Trophoblast cell (in vitro differentiated cells and primary cell): ENCODE data around the gene ARHGEF18.

Experiments
- DNase-seq, 2 donors: peaks; one replicate each; pipeline ENCODE4 v3.0.0-alpha.2; 2016
- H2AFZ ChIP-seq: 2 replicates; pipeline ENCODE4 v1.6.1; 2013; ENCODE audit warnings: low read length, moderate library complexity, mild to moderate bottlenecking; ENCODE audit not compliant: insufficient read depth, poor library complexity
- H2AK5ac ChIP-seq: 2 replicates; pipeline ENCODE4 v1.6.1; 2013; ENCODE audit warnings: mild to moderate bottlenecking, low read length
- H2BK120ac ChIP-seq: 2 replicates; pipeline ENCODE4 v1.6.1; 2013; ENCODE audit warnings: low read length, mild to moderate bottlenecking, moderate library complexity; ENCODE audit not compliant: insufficient read depth, poor library complexity
- H2BK12ac ChIP-seq: 2 replicates; pipeline ENCODE4 v1.6.1; 2013; ENCODE audit warnings: mild to moderate bottlenecking, low read length, moderate library complexity
- H2BK5ac ChIP-seq: 2 replicates; pipeline ENCODE4 v1.6.1; 2013; ENCODE audit warnings: low read length, low read depth, moderate library complexity, mild to moderate bottlenecking; ENCODE audit not compliant: poor library complexity
- H3K14ac ChIP-seq: 2 replicates; pipeline ENCODE4 v1.6.1; 2013; ENCODE audit warnings: mild to moderate bottlenecking, low read length
- H3K18ac ChIP-seq: 2 replicates; pipeline ENCODE4 v1.6.1; 2013; ENCODE audit warnings: mild to moderate bottlenecking, low read length
- H3K23ac ChIP-seq: 2 replicates; pipeline ENCODE4 v1.6.1; 2013; ENCODE audit warnings: low read length
- H3K27ac ChIP-seq: 2 replicates; pipeline ENCODE4 v1.5.1; 2013; ENCODE audit warnings: low read depth, mild to moderate bottlenecking, inconsistent platforms, low read length, moderate library complexity
- H3K27me3 ChIP-seq: 2 replicates; pipeline ENCODE4 v1.6.1; 2013; ENCODE audit warnings: inconsistent platforms, mild to moderate bottlenecking, low read length, moderate library complexity; ENCODE audit not compliant: insufficient read depth
- H3K36me3 ChIP-seq, 2 experiments: 1 replicate in 1 of 2; 2 replicates in 1 of 2; pipeline ENCODE4 v1.6.1; 2013; ENCODE audit warnings: low read length in 2 of 2, mild to moderate bottlenecking in 2 of 2, moderate library complexity in 1 of 2; ENCODE audit not compliant: insufficient read depth in 2 of 2, control insufficient read depth in 1 of 2
- H3K4ac ChIP-seq: 2 replicates; pipeline ENCODE4 v1.6.1; 2013; ENCODE audit warnings: low read depth, mild to moderate bottlenecking, low read length, moderate library complexity
- H3K4me1 ChIP-seq, 2 experiments: 1 replicate in 1 of 2; 2 replicates in 1 of 2; pipeline ENCODE4 v1.6.1; 2013; ENCODE audit warnings: low read length in 2 of 2, mild to moderate bottlenecking in 2 of 2, moderate library complexity in 1 of 2; ENCODE audit not compliant: insufficient read depth in 2 of 2, control insufficient read depth in 1 of 2
- H3K4me2 ChIP-seq: 2 replicates; pipeline ENCODE4 v1.6.1; 2013; ENCODE audit warnings: inconsistent platforms, mild to moderate bottlenecking, low read length, moderate library complexity
- H3K4me3 ChIP-seq: 2 replicates; pipeline ENCODE4 v1.5.1; 2013; ENCODE audit warnings: mild to moderate bottlenecking, low read depth, low read length, inconsistent platforms
- H3K79me1 ChIP-seq: one replicate; pipeline ENCODE4 v1.6.1; 2013; ENCODE audit warnings: low read length
- H3K79me2 ChIP-seq: 2 replicates; pipeline ENCODE4 v1.6.1; 2013; ENCODE audit warnings: low read length, mild to moderate bottlenecking; ENCODE audit not compliant: control insufficient read depth, insufficient read depth, poor library complexity
- H3K9ac ChIP-seq: 2 replicates; pipeline ENCODE4 v1.6.1; 2013; ENCODE audit warnings: mild to moderate bottlenecking, low read length
- H3K9me3 ChIP-seq: 2 replicates; pipeline ENCODE4 v1.6.1; 2013; ENCODE audit warnings: low read depth, mild to moderate bottlenecking, control low read depth, inconsistent platforms, low read length; ENCODE audit not compliant: insufficient read depth
- H4K12ac ChIP-seq: 2 replicates; pipeline ENCODE4 v1.6.1; 2013; ENCODE audit warnings: low read depth, mild to moderate bottlenecking, low read length, moderate library complexity
- H4K8ac ChIP-seq: 2 replicates; pipeline ENCODE4 v1.6.1; 2013; ENCODE audit warnings: low read depth, mild to moderate bottlenecking, low read length, moderate library complexity
- H4K91ac ChIP-seq: one replicate; pipeline ENCODE4 v1.6.1; 2013; ENCODE audit warnings: low read depth, mild to moderate bottlenecking, low read length, moderate library complexity
- WGBS: extraction: QIAGEN DNeasy Blood & Tissue Kit; methylation state at CpG from one replicate; pipeline ENCODE4 v1.1.7; 2013; ENCODE audit warnings: missing lambda C conversion rate; ENCODE audit not compliant: insufficient read length, insufficient coverage; ENCODE audit errors: extremely low coverage; 5-methylcytosine and 5-hydroxymethylcytosine counted together

The ARHGEF18 gene

DNA sequence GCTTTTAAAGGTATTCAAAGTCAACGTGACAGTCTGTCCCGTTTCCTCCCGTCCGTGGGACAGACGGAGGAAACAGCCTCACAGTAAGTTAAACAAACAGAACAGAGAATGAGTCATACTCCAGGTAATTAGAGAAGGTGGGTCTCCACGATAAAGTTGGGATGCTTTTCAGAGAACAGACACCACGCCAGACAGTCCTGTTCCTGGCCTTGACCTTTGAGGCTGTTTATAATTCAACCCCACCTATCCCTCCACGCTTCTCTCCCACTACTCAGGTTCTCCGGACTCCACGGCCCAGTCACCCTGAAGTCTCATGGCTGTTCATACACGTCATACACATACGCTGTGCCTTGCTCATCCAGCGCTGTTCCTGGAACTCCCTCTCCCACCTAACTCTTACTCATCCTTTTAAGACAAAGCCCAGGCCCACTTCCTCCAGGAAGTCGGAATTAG, 42.5 kb downstream of the ARHGEF18 start:
- Histone ChIP-seq H3K9me3 (no peaks in the 10 kb centered on the region), H2BK120ac (no peak overlapping the region), H2AFZ (no peak overlapping the region), H3K23ac (no peak overlapping the region), H3K4me1 (peaks cover 21 to 28% of the 10 kb centered on the region in 2 experiments), H3K9ac (no peak overlapping the region), H3K4me2 (no peak overlapping the region), H2BK5ac (peak overlapping the region; percentile 4), H4K91ac (peak overlapping the region; percentile 85), H3K79me1 (peaks cover 33% of the 10 kb centered on the region), H3K4ac (no peak overlapping the region), H2BK12ac (no peak overlapping the region), H3K36me3 (no peaks in the 10 kb centered on the region), H3K27ac (peak overlapping the region; percentile 91), H3K27me3 (no peaks in the 10 kb centered on the region), H3K18ac (no peak overlapping the region), H4K8ac (peak overlapping the region; percentile 57), H2AK5ac (no peak overlapping the region), H3K14ac (no peak overlapping the region), H3K79me2 (peaks cover 17% of the 10 kb centered on the region), H3K4me3 (no peak overlapping the region), H4K12ac (no peak overlapping the region)
- no CpG with 5 or more reads among the region's 14 CpGs for WGBS
- peak; percentile 80 for DNase-seq

DNA sequence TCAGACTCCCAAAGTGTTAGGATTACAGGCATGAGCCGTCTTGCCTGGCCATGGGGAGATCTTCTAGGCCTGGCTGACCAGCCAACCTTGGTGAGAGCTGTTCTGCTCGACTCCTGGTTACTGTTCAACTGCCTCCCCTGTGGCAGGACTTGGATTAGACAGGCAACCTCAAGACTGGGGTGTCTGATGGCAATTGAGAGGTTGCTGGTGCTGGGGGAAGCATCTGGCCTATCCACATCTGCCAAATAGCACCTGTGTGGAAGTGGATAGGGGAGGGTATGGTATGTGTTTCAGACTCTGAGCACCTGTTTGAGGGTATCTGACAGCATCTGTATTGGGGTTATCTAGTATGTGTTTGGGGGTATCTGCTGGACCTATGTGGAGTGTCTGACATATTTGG, 44.7 kb downstream of the ARHGEF18 start:
- peak overlapping the region; percentile 29 for H4K91ac ChIP-seq
- H4K12ac ChIP-seq, result no peak overlapping the region
- H3K23ac ChIP-seq, result no peak overlapping the region
- H3K4me2 ChIP-seq, result no peak overlapping the region
- H3K27me3 ChIP-seq, result no peaks in the 10 kb centered on the region
- no peak overlapping the region for H4K8ac ChIP-seq
- no peak for DNase-seq
- peaks cover 27% of the 10 kb centered on the region for H3K79me1 ChIP-seq
- no peak overlapping the region for H2AFZ ChIP-seq
- no CpG with 5 or more reads among the region's 2 CpGs for WGBS
- H2AK5ac ChIP-seq, result peak overlapping the region; percentile 71
- no peak overlapping the region for H2BK5ac ChIP-seq
- H3K18ac ChIP-seq, result no peak overlapping the region
- no peak overlapping the region for H3K9ac ChIP-seq
- H3K27ac ChIP-seq, result no peak overlapping the region
- H2BK12ac ChIP-seq, result peak overlapping the region; percentile 32
- peak overlapping the region; percentile 14 for H2BK120ac ChIP-seq
- peaks cover 10 to 27% of the 10 kb centered on the region in 2 experiments for H3K4me1 ChIP-seq
- H3K9me3 ChIP-seq, result no peaks in the 10 kb centered on the region
- no peaks in the 10 kb centered on the region for H3K36me3 ChIP-seq
- H3K14ac ChIP-seq, result peak overlapping the region; percentile 26
- no peak overlapping the region for H3K4ac ChIP-seq
- H3K4me3 ChIP-seq, result no peak overlapping the region
- H3K79me2 ChIP-seq, result peaks cover 19% of the 10 kb centered on the region

- Histone ChIP-seq H3K27ac (no peak overlapping the region), H3K14ac (peak overlapping the region; percentile 81), H3K27me3 (no peaks in the 10 kb centered on the region), H2AK5ac (peak overlapping the region; percentile 69), H2BK12ac (peak overlapping the region; percentile 28), H3K4me2 (peak overlapping the region; percentile 80), H3K9me3 (no peaks in the 10 kb centered on the region), H3K9ac (peak overlapping the region; percentile 55), H4K91ac (peak overlapping the region; percentile 89), H3K23ac (no peak overlapping the region), H3K79me2 (peaks cover 19% of the 10 kb centered on the region), H3K4me3 (peak overlapping the region; percentile 95), H3K4ac (peak overlapping the region; percentile 80), H3K18ac (peak overlapping the region; percentile 88), H3K4me1 (peaks cover 10 to 27% of the 10 kb centered on the region in 2 experiments), H4K8ac (peak overlapping the region; percentile 90), H3K36me3 (no peaks in the 10 kb centered on the region), H4K12ac (peak overlapping the region; percentile 63), H2BK120ac (peak overlapping the region; percentile 74), H3K79me1 (peaks cover 25% of the 10 kb centered on the region), H2AFZ (peak overlapping the region; percentile 24), H2BK5ac (peak overlapping the region; percentile 62)
- no peak for DNase-seq
- no CpG with 5 or more reads among the region's 13 CpGs for WGBS
These were observed 45.4 kb downstream of the ARHGEF18 start for GRCh38 chr19:7393939-7394730.

- Histone ChIP-seq H4K12ac (peak overlapping the region; percentile 63), H3K36me3 (no peaks in the 10 kb centered on the region), H2BK5ac (peak overlapping the region; percentile 71), H4K91ac (peak overlapping the region; percentile 94), H3K4me2 (peak overlapping the region; percentile 93), H3K27me3 (no peaks in the 10 kb centered on the region), H3K27ac (peak overlapping the region; percentile 35), H3K4me1 (peaks cover 10 to 27% of the 10 kb centered on the region in 2 experiments), H3K9ac (peak overlapping the region; percentile 95), H3K79me2 (peaks cover 22% of the 10 kb centered on the region), H2AK5ac (peak overlapping the region; percentile 93), H4K8ac (peak overlapping the region; percentile 90), H3K4me3 (peak overlapping the region; percentile 95), H3K4ac (peak overlapping the region; percentile 99), H3K14ac (peak overlapping the region; percentile 94), H3K18ac (peak overlapping the region; percentile 88), H3K79me1 (peaks cover 22% of the 10 kb centered on the region), H3K23ac (no peak overlapping the region), H2BK12ac (no peak overlapping the region), H2BK120ac (peak overlapping the region; percentile 74), H2AFZ (peak overlapping the region; percentile 24), H3K9me3 (no peaks in the 10 kb centered on the region)
- no CpG with 5 or more reads among the region's 61 CpGs for WGBS
- DNase-seq, result peak; percentile 82 to 93
These were observed 46.1 kb downstream of the ARHGEF18 start for GRCh38 chr19:7394731-7395359.
